ENCODE results near the gene RAI1. TPM values are rescaled to one million over a fixed set of nuclear protein-coding genes. Genes with fewer than 3 reads are reported as not detected.

Gene RAI1
- total RNA-seq, 1 donor from 2014 or later: 40.1 TPM

GRCh38 chr17:17809531-17810083 is 128.3 kb downstream of the RAI1 start:
- no peak overlapping the region for H3K27ac Mint-ChIP-seq (ENCODE audit: unreplicated experiment)
- no peak overlapping the region for H3K4me3 Mint-ChIP-seq (ENCODE audit: unreplicated experiment)

GRCh38 chr17:17810084-17810894 is 129.0 kb downstream of the RAI1 start:
- H3K27ac Mint-ChIP-seq (ENCODE audit: unreplicated experiment): peak overlapping the region; percentile 80
- no peaks in the 10 kb centered on the region for H3K27me3 Mint-ChIP-seq (ENCODE audit: unreplicated experiment)
- H3K36me3 Mint-ChIP-seq (ENCODE audit: unreplicated experiment): peaks cover 8% of the 10 kb centered on the region
- peak overlapping the region; percentile 35 for H3K4me3 Mint-ChIP-seq (ENCODE audit: unreplicated experiment)
- TF ChIP-seq CTCF (IDR thresholded peaks at IDR 0.05): peak; percentile 8
- peak; percentile 92 for DNase-seq (ENCODE audit: extremely low spot score, unreplicated experiment)
- no peaks in the 10 kb centered on the region for H3K9me3 Mint-ChIP-seq (ENCODE audit: unreplicated experiment)
- peaks cover 34% of the 10 kb centered on the region for H3K4me1 Mint-ChIP-seq (ENCODE audit: unreplicated experiment)

More at GRCh38 chr17:17809531-17810083, 128.3 kb downstream of the RAI1 start:
- Mint-ChIP-seq H3K4me1 (ENCODE audit: unreplicated experiment) (peaks cover 34% of the 10 kb centered on the region), H3K27me3 (ENCODE audit: unreplicated experiment) (no peaks in the 10 kb centered on the region), H3K36me3 (ENCODE audit: unreplicated experiment) (peaks cover 9% of the 10 kb centered on the region), H3K9me3 (ENCODE audit: unreplicated experiment) (no peaks in the 10 kb centered on the region)
- TF ChIP-seq CTCF (IDR thresholded peaks at IDR 0.05): no peak
- no peak for DNase-seq (ENCODE audit: extremely low spot score, unreplicated experiment)

- H3K27ac Mint-ChIP-seq (ENCODE audit: unreplicated experiment): no peak overlapping the region
- H3K4me1 Mint-ChIP-seq (ENCODE audit: unreplicated experiment): peaks cover 34% of the 10 kb centered on the region
- DNase-seq (ENCODE audit: extremely low spot score, unreplicated experiment): no peak
These were observed 129.6 kb downstream of the RAI1 start for GRCh38 chr17:17810895-17811248.

GRCh38 chr17:17811381-17812210 is 130.3 kb downstream of the RAI1 start:
- Mint-ChIP-seq H3K4me3 (ENCODE audit: unreplicated experiment) (no peak overlapping the region), H3K36me3 (ENCODE audit: unreplicated experiment) (no peaks in the 10 kb centered on the region), H3K9me3 (ENCODE audit: unreplicated experiment) (no peaks in the 10 kb centered on the region), H3K27me3 (ENCODE audit: unreplicated experiment) (no peaks in the 10 kb centered on the region), H3K27ac (ENCODE audit: unreplicated experiment) (peak overlapping the region; percentile 60), H3K4me1 (ENCODE audit: unreplicated experiment) (peaks cover 34% of the 10 kb centered on the region)
- DNase-seq (ENCODE audit: extremely low spot score, unreplicated experiment): no peak
- no peak for TF ChIP-seq CTCF (IDR thresholded peaks at IDR 0.05)

More at GRCh38 chr17:17810895-17811248, 129.6 kb downstream of the RAI1 start:
- peaks cover 4% of the 10 kb centered on the region for H3K36me3 Mint-ChIP-seq (ENCODE audit: unreplicated experiment)
- no peaks in the 10 kb centered on the region for H3K9me3 Mint-ChIP-seq (ENCODE audit: unreplicated experiment)
- no peak for TF ChIP-seq CTCF (IDR thresholded peaks at IDR 0.05)
- H3K4me3 Mint-ChIP-seq (ENCODE audit: unreplicated experiment): no peak overlapping the region
- H3K27me3 Mint-ChIP-seq (ENCODE audit: unreplicated experiment): no peaks in the 10 kb centered on the region
